ENCODE measurements around the gene MRPL49.

Gene MRPL49

DNA sequence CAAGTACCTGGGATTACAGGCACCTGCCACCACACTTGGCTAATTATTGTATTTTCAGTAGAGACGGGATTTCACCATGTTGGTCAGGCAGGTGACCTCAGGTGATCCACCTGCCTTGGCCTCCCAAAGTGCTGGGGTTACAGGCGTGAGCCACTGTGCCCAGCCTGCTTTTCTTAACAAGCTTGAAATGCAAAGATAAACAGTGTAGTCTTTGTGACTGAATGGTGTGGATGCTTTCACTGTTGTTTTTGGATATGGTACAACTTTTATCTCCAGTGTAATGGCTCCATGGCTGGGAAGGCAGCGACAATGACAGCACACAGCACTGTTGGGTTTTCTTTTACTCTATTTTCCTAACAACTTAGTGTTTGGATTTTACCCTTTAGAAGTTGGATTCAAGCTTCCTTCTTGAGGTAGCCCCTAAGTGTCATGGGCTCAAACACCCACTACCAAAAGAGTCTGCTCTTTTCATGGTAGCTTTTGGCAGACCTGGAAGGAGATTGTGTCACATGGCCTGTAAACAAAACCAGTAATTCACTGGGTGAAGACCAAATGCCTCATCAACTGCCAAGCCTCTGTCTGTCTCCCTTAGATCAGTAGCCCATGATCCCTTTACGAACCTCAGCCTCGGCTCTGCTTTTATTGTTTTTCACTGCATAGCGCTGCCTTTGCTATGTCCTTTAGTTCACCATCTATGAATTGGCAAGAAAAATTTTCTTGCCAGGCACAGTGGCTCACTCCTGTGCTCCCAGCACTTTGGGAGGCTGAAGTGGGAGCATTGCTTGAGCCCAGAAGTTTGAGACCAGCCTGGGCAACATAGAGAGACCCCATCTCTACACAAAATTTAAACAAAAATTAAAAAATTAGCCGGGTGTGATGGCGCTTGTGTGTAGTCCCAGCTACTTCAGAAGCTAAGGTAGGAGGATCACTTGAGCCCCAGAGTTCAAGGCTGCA, 19.7 kb upstream of the MRPL49 start:
- no peak overlapping the region for H3K4me3 ChIP-seq (ENCODE audit: control insufficient read depth, low read depth, low read length)
- TF ChIP-seq, protein P1, sequence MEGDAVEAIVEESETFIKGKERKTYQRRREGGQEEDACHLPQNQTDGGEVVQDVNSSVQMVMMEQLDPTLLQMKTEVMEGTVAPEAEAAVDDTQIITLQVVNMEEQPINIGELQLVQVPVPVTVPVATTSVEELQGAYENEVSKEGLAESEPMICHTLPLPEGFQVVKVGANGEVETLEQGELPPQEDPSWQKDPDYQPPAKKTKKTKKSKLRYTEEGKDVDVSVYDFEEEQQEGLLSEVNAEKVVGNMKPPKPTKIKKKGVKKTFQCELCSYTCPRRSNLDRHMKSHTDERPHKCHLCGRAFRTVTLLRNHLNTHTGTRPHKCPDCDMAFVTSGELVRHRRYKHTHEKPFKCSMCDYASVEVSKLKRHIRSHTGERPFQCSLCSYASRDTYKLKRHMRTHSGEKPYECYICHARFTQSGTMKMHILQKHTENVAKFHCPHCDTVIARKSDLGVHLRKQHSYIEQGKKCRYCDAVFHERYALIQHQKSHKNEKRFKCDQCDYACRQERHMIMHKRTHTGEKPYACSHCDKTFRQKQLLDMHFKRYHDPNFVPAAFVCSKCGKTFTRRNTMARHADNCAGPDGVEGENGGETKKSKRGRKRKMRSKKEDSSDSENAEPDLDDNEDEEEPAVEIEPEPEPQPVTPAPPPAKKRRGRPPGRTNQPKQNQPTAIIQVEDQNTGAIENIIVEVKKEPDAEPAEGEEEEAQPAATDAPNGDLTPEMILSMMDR (conservative IDR thresholded peaks at IDR 0.05; ENCODE audit: control insufficient read depth, insufficient read depth, low read depth, low read length): no peak
- DNase-seq (ENCODE audit: low read depth): no peak

DNA sequence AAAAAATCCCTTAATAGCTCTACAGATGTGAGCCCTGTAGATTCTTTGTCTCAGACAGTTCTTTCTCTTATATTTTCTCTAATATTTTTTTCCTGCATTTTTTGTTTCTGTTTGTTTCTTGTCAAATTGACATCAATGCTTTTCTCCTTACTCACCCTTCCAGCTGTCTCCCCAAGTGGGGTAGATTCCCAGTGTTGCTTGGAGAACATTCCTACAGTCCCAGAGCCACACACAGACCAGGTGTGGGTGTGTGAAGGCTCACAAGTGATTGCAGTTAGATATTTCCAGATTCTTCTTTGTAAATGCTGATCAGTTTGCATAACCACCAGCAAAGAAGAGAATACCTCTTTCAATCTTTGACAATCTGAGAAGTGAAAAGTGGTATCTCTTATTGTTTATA, 18.6 kb upstream of the MRPL49 start:
- DNase-seq (ENCODE audit: low read depth): no peak
- TF ChIP-seq, protein P1 (conservative IDR thresholded peaks at IDR 0.05; ENCODE audit: control insufficient read depth, insufficient read depth, low read depth, low read length): no peak
- H3K4me3 ChIP-seq (ENCODE audit: control insufficient read depth, low read depth, low read length): no peak overlapping the region

DNA sequence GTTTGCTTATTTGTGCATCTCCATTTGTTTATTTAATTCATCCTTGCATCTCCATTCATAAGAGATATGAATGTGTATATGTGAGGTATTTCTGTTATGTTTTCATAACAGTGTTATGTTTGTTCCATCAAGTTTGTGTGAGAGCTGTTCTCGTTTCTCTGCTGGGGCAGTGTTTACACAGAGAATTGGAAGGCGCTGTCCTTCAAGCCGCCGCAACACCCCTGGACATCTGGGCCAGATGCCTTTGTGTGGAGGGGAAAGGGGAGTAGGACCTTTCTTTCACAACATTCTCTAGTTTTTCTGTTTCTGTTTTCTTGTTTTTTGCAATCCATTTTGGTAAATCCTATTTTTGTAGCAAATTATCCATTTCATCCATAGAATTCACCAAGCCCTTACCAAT, 17.5 kb upstream of the MRPL49 start:
- no peak overlapping the region for H3K4me3 ChIP-seq (ENCODE audit: control insufficient read depth, low read depth, low read length)
- TF ChIP-seq, protein P1 (conservative IDR thresholded peaks at IDR 0.05; ENCODE audit: control insufficient read depth, insufficient read depth, low read depth, low read length): no peak
- DNase-seq (ENCODE audit: low read depth): no peak

DNA sequence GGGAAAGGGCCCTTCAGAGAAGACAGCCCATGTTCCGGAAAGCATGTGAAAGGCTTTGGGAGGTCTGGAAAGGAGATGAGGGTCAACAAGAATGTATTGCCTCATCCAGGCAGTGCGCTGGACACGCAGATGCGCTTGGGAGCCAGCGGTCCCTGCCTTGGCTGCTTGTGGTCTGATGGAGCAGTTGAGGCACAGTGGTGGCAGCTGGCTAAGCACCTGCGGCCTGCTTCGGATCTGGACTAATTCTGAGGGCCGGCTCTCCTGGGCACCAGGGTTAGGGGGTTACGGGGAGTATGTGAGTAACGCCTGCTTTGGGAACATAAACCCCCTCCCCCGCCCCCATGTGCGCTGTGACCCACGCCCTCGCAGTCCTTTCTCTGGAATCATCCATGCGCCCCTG, 15.0 kb upstream of the MRPL49 start:
- TF ChIP-seq, protein P1 (conservative IDR thresholded peaks at IDR 0.05; ENCODE audit: control insufficient read depth, insufficient read depth, low read depth, low read length): no peak
- H3K4me3 ChIP-seq (ENCODE audit: control insufficient read depth, low read depth, low read length): no peak overlapping the region
- DNase-seq (ENCODE audit: low read depth): no peak

DNA sequence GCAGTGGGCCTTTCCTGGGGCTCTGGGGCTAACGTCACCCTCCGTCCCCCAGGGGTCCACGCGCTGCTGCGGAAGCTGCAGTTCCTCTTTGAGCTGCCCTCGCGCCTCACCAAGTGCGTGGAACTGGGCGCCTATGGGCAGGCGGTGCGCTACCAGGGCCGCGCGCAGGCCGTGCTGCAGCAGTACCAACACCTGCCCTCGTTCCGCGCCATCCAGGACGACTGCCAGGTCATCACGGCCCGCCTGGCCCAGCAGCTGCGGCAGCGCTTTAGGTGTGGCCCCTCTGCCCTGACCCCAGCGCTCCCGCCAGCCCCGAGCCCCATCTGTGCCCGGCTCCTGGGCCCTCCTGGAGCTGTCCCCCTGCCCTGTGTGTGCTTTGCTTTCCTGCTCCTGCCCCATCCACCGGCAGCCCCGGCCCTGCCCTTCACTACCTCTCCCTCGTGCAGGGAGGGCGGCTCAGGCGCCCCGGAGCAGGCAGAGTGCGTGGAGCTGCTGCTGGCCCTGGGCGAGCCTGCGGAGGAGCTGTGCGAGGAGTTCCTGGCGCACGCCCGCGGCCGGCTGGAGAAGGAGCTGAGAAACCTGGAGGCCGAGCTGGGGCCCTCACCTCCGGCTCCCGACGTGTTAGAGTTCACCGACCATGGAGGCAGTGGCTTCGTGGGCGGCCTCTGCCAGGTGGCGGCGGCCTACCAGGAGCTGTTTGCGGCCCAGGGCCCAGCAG, 14.2 kb upstream of the MRPL49 start:
- no peak for DNase-seq (ENCODE audit: low read depth)
- H3K4me3 ChIP-seq (ENCODE audit: control insufficient read depth, low read depth, low read length): no peak overlapping the region
- TF ChIP-seq, protein P1 (conservative IDR thresholded peaks at IDR 0.05; ENCODE audit: control insufficient read depth, insufficient read depth, low read depth, low read length): no peak

DNA sequence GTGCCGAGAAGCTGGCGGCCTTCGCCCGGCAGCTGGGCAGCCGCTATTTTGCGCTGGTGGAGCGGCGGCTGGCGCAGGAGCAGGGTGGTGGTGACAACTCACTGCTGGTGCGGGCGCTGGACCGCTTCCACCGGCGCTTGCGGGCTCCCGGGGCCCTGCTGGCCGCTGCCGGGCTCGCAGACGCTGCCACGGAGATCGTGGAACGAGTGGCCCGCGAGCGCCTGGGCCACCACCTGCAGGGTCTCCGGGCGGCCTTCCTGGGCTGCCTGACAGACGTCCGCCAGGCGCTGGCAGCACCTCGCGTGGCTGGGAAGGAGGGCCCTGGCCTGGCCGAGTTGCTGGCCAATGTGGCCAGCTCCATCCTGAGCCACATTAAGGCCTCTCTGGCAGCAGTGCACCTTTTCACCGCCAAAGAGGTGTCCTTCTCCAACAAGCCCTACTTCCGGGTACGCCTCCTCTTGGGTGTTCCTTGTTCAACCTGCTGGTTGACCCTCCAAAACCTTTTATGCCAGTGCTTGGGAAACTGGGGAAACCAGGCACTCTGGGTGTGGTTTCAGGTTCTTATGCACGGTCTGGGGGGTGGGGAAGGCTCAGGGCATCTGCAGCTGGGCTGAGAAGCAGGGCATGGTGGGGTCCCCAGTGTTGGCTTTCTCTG, 13.5 kb upstream of the MRPL49 start:
- TF ChIP-seq, protein P1 (conservative IDR thresholded peaks at IDR 0.05; ENCODE audit: control insufficient read depth, insufficient read depth, low read depth, low read length): no peak
- DNase-seq (ENCODE audit: low read depth): no peak
- H3K4me3 ChIP-seq (ENCODE audit: control insufficient read depth, low read depth, low read length): no peak overlapping the region
